ENCODE data around the gene PNPLA7.

DNA sequence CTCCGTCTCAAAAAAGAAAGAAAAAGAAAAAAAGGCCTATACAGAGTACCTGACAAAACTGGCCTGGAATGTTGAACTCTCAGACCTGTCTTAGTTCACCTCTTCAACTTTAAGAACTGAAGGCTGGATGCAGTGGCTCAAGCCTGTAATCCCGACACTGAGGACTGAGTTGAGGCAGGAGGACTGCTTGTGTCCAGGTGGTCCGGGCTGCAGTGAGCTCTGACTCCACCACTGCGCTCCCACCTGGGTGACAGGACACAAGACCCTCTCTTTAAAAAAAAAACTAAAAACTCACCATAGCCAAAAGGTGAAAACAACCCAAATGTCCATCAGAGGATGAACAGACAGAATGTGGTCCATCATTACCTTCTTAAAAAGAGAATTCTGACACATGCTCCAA lies 7.9 kb upstream of the PNPLA7 start:
- TF ChIP-seq, protein P1, sequence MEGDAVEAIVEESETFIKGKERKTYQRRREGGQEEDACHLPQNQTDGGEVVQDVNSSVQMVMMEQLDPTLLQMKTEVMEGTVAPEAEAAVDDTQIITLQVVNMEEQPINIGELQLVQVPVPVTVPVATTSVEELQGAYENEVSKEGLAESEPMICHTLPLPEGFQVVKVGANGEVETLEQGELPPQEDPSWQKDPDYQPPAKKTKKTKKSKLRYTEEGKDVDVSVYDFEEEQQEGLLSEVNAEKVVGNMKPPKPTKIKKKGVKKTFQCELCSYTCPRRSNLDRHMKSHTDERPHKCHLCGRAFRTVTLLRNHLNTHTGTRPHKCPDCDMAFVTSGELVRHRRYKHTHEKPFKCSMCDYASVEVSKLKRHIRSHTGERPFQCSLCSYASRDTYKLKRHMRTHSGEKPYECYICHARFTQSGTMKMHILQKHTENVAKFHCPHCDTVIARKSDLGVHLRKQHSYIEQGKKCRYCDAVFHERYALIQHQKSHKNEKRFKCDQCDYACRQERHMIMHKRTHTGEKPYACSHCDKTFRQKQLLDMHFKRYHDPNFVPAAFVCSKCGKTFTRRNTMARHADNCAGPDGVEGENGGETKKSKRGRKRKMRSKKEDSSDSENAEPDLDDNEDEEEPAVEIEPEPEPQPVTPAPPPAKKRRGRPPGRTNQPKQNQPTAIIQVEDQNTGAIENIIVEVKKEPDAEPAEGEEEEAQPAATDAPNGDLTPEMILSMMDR (IDR thresholded peaks at IDR 0.05; ENCODE audit: low read depth, low read length, missing input control), result no peak
- TF ChIP-seq RAD21 (IDR thresholded peaks at IDR 0.05), result no peak
- no peak for TF ChIP-seq JUND (IDR thresholded peaks at IDR 0.05)
- TF ChIP-seq HNF4G (IDR thresholded peaks at IDR 0.05), result no peak
- TF ChIP-seq, protein P2, sequence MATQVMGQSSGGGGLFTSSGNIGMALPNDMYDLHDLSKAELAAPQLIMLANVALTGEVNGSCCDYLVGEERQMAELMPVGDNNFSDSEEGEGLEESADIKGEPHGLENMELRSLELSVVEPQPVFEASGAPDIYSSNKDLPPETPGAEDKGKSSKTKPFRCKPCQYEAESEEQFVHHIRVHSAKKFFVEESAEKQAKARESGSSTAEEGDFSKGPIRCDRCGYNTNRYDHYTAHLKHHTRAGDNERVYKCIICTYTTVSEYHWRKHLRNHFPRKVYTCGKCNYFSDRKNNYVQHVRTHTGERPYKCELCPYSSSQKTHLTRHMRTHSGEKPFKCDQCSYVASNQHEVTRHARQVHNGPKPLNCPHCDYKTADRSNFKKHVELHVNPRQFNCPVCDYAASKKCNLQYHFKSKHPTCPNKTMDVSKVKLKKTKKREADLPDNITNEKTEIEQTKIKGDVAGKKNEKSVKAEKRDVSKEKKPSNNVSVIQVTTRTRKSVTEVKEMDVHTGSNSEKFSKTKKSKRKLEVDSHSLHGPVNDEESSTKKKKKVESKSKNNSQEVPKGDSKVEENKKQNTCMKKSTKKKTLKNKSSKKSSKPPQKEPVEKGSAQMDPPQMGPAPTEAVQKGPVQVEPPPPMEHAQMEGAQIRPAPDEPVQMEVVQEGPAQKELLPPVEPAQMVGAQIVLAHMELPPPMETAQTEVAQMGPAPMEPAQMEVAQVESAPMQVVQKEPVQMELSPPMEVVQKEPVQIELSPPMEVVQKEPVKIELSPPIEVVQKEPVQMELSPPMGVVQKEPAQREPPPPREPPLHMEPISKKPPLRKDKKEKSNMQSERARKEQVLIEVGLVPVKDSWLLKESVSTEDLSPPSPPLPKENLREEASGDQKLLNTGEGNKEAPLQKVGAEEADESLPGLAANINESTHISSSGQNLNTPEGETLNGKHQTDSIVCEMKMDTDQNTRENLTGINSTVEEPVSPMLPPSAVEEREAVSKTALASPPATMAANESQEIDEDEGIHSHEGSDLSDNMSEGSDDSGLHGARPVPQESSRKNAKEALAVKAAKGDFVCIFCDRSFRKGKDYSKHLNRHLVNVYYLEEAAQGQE (IDR thresholded peaks at IDR 0.05), result no peak
- TF ChIP-seq, protein P3, sequence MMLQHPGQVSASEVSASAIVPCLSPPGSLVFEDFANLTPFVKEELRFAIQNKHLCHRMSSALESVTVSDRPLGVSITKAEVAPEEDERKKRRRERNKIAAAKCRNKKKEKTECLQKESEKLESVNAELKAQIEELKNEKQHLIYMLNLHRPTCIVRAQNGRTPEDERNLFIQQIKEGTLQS (IDR thresholded peaks at IDR 0.05), result no peak
- TF ChIP-seq, protein P4, sequence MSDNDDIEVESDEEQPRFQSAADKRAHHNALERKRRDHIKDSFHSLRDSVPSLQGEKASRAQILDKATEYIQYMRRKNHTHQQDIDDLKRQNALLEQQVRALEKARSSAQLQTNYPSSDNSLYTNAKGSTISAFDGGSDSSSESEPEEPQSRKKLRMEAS (IDR thresholded peaks at IDR 0.05), result no peak
- TF ChIP-seq SP1 (IDR thresholded peaks at IDR 0.05), result no peak
